Measurements from ENCODE around the gene ALDH18A1. TPM values are rescaled to one million over a fixed set of nuclear protein-coding genes. Genes with fewer than 3 reads are reported as not detected.
"Not testable (repeated sequence)": the region's sequence is repeated elsewhere in the genome, so short reads cannot be mapped to it uniquely, and the experiment has no call there.

ALDH18A1 gene
- total and polyA plus RNA-seq, 10 donors, result 13.0 to 38.8 (median 23.2) TPM

DNA sequence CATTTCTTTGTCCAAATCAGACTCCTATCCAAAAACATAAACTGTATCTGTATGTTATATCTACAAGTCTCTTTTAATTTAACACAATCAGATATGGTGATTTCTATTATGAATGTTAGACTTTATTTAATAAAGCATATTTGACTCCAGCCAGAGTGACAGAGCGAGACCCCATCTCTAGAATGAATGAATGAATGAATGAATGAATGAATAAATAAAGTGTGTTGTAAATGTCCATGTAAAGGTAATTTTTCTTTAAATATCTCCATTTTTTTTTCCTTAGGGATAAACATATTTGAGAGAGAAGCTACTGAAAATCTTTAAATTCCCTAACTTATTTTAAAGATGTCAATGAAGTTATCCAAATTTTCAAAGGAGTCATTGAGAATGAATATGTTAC is 18.1 kb upstream of the ALDH18A1 start:
- TF ChIP-seq, protein P1, sequence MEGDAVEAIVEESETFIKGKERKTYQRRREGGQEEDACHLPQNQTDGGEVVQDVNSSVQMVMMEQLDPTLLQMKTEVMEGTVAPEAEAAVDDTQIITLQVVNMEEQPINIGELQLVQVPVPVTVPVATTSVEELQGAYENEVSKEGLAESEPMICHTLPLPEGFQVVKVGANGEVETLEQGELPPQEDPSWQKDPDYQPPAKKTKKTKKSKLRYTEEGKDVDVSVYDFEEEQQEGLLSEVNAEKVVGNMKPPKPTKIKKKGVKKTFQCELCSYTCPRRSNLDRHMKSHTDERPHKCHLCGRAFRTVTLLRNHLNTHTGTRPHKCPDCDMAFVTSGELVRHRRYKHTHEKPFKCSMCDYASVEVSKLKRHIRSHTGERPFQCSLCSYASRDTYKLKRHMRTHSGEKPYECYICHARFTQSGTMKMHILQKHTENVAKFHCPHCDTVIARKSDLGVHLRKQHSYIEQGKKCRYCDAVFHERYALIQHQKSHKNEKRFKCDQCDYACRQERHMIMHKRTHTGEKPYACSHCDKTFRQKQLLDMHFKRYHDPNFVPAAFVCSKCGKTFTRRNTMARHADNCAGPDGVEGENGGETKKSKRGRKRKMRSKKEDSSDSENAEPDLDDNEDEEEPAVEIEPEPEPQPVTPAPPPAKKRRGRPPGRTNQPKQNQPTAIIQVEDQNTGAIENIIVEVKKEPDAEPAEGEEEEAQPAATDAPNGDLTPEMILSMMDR (IDR thresholded peaks at IDR 0.05 in 8 of 11, conservative IDR thresholded peaks at IDR 0.05 in 3 of 11), result no peak
- no peak for TF ChIP-seq POLR2A (IDR thresholded peaks at IDR 0.05)
- no peak for TF ChIP-seq POLR2AphosphoS5 (IDR thresholded peaks at IDR 0.05)
- no peak overlapping the region for H3K4me3 ChIP-seq
- H3K4me1 ChIP-seq, result no peaks in the 10 kb centered on the region
- DNase-seq, result no peak
- H3K27ac ChIP-seq, result no peak overlapping the region
- no peaks in the 10 kb centered on the region for H3K27me3 ChIP-seq (replicated peaks in 1 of 7)
- intact Hi-C loops (cut with DNase I; ENCODE audit: low total_unique reads), result no loop called here
- WGBS, 5 donors, result 93 to 98% (median 97%) methylated on average over 1 of the region's 1 CpG
- H3K36me3 ChIP-seq, result peaks cover 0 to 60% (median 30%) of the 10 kb centered on the region in 6 donors
- H3K9me3 ChIP-seq, result no peaks in the 10 kb centered on the region

DNA sequence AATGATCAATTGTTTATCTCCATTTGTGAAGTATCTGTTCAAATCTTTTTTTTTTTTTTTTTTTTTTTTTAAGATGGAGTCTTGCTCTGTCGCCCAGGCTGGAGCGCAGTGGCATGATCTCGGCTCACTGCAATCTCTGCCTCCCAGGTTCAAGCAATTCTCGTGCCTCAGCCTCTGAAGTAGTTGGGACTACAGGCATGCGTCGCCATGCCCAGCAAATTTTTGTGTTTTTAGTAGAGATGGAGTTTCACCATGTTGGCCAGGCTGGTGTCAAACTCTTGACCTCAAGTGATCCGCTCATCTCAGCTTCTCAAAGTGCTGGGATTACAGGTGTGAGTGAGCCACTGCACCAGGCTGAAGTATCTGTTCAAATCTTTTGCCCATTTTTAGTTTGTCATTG is 16.1 kb upstream of the ALDH18A1 start:
- H3K9me3 ChIP-seq; H3K27ac ChIP-seq; DNase-seq; intact Hi-C loops (cut with DNase I; ENCODE audit: low total_unique reads); H3K27me3 ChIP-seq (replicated peaks in 1 of 7); H3K4me3 ChIP-seq; H3K4me1 ChIP-seq: not testable (repeated sequence)
- H3K36me3 ChIP-seq, result peaks cover 0 to 51% (median 19%) of the 10 kb centered on the region in 6 donors
- 94 to 99% (median 97%) methylated on average over 7 of the region's 7 CpGs for WGBS, 5 donors

DNA sequence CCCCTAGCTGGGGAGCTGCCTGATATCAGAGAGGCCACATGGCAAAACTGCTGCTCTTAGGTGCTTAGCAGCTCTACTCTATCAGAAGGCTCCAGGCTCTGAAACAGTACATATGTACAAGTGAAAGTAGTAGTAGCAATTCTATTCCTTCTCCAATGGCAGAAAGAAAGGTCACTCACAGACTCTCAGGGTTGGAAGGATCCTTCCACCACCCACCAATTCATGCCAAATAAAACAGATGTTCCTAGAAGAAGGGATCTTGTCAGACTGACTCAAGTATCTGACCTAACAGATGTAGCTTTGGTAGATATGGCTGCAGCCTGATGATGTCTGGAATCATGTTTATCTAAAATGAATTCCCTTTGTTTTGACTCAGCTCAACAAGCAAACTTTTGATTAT is 8.0 kb upstream of the ALDH18A1 start:
- TF ChIP-seq POLR2AphosphoS5 (IDR thresholded peaks at IDR 0.05) (no peak), POLR2A (IDR thresholded peaks at IDR 0.05) (no peak)
- TF ChIP-seq, protein P1 (IDR thresholded peaks at IDR 0.05 in 8 of 11, conservative IDR thresholded peaks at IDR 0.05 in 3 of 11), result no peak
- peaks cover 0 to 48% (median 12%) of the 10 kb centered on the region in 6 donors for H3K36me3 ChIP-seq
- no peak overlapping the region for H3K27ac ChIP-seq
- H3K27me3 ChIP-seq (replicated peaks in 1 of 7), result no peaks in the 10 kb centered on the region
- no peak overlapping the region for H3K4me3 ChIP-seq
- no peaks in the 10 kb centered on the region for H3K9me3 ChIP-seq
- intact Hi-C loops (cut with DNase I; ENCODE audit: low total_unique reads), result no loop called here
- no peaks in the 10 kb centered on the region for H3K4me1 ChIP-seq
- no peak for DNase-seq

DNA sequence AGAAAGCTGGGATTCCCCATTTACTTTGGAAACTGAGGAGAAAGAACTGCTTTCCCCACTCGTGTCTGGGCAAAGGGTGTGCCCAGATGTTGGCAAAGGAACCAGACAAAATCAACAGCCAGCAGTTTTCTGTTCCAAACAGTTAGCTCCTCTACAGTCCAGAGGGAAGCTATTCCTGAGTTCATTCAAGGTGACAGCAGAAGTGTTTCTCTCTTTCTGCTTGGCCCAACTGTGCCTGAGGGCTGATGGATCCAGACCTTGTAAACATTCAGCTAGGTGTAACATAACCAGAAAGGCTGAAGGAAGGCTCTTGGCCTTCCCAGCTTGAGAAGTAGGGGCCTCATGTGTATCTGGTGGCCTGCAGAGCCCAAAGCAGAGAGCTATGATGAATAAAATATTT is 7.0 kb upstream of the ALDH18A1 start:
- WGBS, 5 donors, result 61 to 79% (median 70%) methylated on average over 1 of the region's 1 CpG
- no peaks in the 10 kb centered on the region for H3K4me1 ChIP-seq
- no peaks in the 10 kb centered on the region for H3K9me3 ChIP-seq
- H3K4me3 ChIP-seq, result no peak overlapping the region
- no peak overlapping the region for H3K27ac ChIP-seq
- intact Hi-C loops (cut with DNase I; ENCODE audit: low total_unique reads), result no loop called here
- no peaks in the 10 kb centered on the region for H3K27me3 ChIP-seq (replicated peaks in 1 of 7)
- DNase-seq, result no peak
- H3K36me3 ChIP-seq, result peaks cover 0 to 38% (median 12%) of the 10 kb centered on the region in 6 donors
- no peak for TF ChIP-seq POLR2AphosphoS5 (IDR thresholded peaks at IDR 0.05)
- TF ChIP-seq, protein P1 (IDR thresholded peaks at IDR 0.05 in 8 of 11, conservative IDR thresholded peaks at IDR 0.05 in 3 of 11), result no peak
- no peak for TF ChIP-seq POLR2A (IDR thresholded peaks at IDR 0.05)

DNA sequence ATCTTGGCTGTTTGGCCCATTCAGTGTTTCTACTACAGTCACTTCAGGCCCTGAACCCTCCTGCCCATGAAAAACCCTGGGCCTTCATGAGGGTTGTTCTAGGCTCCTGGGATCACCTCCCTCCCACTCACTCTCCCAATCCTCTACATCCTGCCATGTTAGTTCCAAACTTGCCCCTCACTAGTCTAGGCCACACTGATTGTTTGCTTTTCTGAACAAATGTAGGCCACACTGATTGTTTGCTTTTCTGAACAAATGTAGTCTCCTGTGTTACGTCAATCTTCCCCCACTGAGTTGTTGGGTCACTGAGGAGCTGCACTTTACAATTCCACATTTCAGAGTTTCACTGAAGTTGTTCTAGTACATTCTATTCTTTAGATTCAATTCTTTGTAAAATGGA is 5.3 kb upstream of the ALDH18A1 start:
- DNase-seq, result no peak
- Histone ChIP-seq H3K9me3 (no peaks in the 10 kb centered on the region), H3K4me3 (no peak overlapping the region), H3K36me3 (peaks cover 0 to 27% (median 12%) of the 10 kb centered on the region in 6 donors), H3K27me3 (replicated peaks in 1 of 7) (no peaks in the 10 kb centered on the region), H3K4me1 (peaks cover 2 to 7% (median 4%) of the 10 kb centered on the region in 6 donors), H3K27ac (peak overlapping the region in 1 of 8 donors; percentile 11)
- intact Hi-C loops (cut with DNase I; ENCODE audit: low total_unique reads), result no loop called here
- TF ChIP-seq POLR2AphosphoS5 (IDR thresholded peaks at IDR 0.05) (no peak), POLR2A (IDR thresholded peaks at IDR 0.05) (no peak)
- TF ChIP-seq, protein P1 (IDR thresholded peaks at IDR 0.05 in 8 of 11, conservative IDR thresholded peaks at IDR 0.05 in 3 of 11), result no peak
- WGBS, 5 donors, result 93 to 100% (median 96%) methylated on average over 1 of the region's 1 CpG
